Measurements from ENCODE around the gene C1orf21.

C1orf21 gene

GRCh38 chr1:184485751-184486723, 99.2 kb downstream of the C1orf21 start:
- no peak for DNase-seq (ENCODE audit: low spot score)

- no peak for DNase-seq (ENCODE audit: low spot score)
Measured at GRCh38 chr1:184486761-184487445, 100.1 kb downstream of the C1orf21 start.

DNA sequence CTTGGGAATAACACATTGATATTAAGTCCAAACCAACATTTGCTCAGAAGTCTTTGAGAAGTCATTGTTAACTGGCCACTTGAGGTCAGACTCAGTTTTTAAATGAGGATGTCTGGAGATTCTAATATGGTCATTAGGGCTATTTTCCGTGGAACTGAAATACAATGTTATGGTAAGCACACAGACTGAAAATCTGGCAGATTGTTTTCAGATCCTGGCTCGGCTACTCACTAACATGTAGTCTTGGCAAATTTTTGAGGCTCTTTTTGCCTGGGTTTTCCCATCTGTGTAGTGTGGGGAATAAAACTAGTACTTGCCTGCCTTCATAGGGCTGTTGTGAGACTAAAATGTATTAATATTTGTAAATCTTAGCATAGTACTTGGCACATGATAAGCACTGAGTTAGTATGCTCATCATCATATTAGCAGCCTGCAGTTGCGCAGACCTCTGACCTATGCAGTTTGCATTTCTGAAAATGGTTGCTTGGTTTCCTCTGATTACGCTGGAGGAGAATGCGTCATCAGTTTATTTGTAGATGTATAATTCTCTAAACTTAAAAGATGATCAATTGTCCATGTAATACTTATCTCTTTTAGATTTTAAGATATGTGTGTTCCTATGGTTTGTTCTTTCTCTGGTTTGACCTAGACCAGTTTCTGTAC, 100.8 kb downstream of the C1orf21 start:
- DNase-seq (ENCODE audit: low spot score), result no peak

- DNase-seq (ENCODE audit: low spot score), result no peak
Measured at GRCh38 chr1:184489908-184490307, 103.1 kb downstream of the C1orf21 start.

- no peak for DNase-seq (ENCODE audit: low spot score)
Measured at GRCh38 chr1:184492536-184492935, 105.7 kb downstream of the C1orf21 start.

- DNase-seq (ENCODE audit: low spot score), result no peak
Measured at GRCh38 chr1:184493987-184494388, 107.2 kb downstream of the C1orf21 start.

GRCh38 chr1:184494929-184495328, 108.1 kb downstream of the C1orf21 start:
- no peak for DNase-seq (ENCODE audit: low spot score)

- DNase-seq (ENCODE audit: low spot score), result no peak
Measured at GRCh38 chr1:184497959-184498723, 111.3 kb downstream of the C1orf21 start.

DNA sequence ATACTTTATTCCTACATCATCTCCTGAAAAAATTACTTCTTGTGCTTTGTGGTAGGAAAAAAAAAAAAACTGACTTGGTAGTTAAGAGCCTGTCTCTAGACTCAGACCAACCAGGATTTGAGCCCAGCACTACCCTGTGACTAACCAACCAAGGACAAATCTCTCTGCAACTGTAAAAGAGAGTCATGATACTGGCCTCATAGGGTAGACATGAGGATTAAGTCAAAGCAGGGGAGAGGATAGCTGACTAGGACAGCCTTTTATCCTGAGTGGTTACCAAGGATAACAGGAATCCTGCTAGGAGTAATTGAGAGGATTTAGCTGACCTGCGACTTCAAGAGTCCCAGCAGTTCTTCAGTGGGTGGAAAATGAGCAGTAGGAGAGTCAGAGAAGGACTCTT, 112.8 kb downstream of the C1orf21 start:
- DNase-seq (ENCODE audit: low spot score), result no peak

DNA sequence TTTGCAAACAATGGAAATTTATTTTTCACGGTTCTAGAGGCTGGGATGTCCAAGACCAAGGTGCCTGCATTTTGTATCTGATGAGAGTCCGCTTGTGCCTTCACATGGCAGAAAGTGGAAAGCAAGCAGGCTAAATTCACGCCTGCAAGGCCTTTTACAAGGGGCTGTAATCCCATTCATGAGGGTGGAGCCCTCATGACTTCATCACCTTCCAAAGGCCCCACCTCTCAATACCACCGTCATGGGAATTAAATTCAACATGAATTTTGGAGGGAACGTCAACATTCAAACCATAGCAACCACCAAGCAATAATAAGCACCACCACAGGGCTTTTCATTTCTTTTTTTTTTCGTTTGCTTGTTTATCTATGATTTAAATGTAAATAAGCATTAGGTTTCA, 115.3 kb downstream of the C1orf21 start:
- no peak for DNase-seq (ENCODE audit: low spot score)

DNA sequence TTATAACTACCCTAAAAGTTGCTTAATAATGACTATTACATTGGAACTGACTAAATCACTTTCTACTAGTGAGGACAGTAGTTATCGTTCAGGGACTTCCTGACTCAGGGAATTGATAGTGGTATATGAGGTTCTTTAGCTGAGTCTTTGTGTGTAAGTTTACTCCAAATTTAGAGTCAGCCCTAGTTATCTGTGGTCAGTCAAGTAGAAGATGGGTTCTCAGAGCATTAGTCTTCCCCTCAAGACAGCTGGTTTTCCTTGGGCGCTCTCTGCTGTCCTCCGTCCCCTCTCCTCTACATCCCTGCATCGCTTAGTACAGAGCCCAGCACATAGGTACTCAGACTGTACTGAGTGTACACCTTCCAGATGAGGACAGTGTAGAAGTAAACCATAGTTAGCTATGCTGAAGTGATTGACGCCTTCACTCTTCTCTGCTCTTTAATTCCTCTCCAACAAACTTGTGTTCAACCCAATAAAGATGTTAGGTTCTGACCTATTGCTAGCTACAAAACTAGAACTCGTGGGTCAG, 116.5 kb downstream of the C1orf21 start:
- no peak for DNase-seq (ENCODE audit: low spot score)

DNA sequence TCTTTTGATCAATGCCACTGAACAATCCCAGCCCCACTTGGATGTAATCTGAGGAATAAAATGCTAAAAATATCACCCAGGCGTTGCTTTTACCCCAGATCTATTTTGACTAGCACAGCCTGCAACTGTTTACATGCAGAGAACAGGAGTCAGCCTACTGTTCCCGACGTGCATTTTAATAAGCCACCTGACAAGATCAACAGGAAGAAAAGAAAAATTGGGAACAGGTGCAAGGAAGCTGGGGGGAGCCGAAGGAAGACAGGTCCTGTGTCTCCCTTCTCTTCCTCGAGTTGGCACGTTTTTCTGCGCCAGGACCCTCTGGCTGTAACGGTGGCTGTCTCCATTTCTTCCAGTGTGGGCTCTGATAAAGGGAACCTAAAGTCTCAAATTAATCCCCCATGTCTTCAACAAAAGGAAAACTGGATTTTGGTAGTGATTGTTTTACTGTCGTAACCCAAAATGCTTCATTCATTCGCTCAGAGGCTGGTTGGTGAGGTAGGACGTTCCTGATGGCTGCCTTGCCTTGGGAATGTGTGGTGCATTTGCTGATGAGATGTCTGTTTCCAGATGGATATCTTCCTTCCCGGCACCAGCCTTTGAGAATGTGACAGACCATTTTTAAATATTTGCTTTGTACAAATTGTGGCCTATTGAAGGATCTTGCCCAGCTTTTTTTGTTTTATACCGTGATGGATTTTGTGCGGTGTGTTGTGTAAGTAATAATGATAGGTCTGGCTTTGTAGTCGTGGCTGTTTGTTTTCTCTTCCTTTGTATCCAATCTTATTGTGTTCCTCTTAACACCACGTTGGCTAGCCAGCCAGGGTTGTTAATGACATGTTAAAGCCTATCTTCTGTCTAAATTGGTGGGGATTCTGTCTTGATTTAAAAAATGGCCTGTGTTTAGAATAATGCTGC, 117.5 kb downstream of the C1orf21 start:
- no peak for DNase-seq (ENCODE audit: low spot score)

DNA sequence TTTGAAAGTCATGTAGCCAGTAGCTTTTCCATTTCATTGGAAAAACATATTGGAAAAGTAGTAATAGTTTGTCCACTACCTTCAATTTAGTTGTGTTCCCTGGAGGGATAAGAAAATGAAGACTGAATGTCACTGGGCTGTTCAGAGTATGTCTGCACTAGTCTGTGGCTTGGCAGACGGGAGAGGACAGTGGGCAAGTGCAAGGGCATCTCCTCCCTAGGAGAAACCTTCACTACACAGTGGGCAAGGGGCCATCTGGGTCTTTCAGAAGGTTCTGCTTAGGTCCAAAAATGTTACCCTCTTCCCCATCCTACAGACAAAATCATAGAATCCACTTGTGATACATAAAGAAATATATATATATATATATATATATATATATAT, 118.1 kb downstream of the C1orf21 start:
- DNase-seq (ENCODE audit: low spot score), result no peak

- DNase-seq (ENCODE audit: low spot score), result no peak
Measured at GRCh38 chr1:184506481-184506880, 119.7 kb downstream of the C1orf21 start.

DNA sequence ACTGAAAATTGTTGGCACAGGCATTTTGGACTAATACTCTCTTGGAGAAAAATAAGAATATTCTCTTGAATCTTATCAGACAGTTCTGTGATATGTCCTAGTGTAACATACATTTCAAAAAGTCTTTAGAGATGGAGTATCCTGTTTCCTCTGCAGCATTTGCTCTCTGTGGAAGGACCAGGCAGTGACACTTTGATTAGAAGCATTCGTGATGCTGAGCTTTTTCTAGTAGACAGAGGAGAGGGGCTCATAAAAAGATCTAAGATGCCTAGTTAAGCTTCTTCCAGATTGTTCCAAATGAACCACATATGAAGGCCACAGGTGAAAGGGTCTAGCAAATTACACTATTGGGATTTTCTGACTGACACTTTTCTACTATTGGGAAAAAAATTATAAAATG, 120.3 kb downstream of the C1orf21 start:
- DNase-seq (ENCODE audit: low spot score), result no peak

DNA sequence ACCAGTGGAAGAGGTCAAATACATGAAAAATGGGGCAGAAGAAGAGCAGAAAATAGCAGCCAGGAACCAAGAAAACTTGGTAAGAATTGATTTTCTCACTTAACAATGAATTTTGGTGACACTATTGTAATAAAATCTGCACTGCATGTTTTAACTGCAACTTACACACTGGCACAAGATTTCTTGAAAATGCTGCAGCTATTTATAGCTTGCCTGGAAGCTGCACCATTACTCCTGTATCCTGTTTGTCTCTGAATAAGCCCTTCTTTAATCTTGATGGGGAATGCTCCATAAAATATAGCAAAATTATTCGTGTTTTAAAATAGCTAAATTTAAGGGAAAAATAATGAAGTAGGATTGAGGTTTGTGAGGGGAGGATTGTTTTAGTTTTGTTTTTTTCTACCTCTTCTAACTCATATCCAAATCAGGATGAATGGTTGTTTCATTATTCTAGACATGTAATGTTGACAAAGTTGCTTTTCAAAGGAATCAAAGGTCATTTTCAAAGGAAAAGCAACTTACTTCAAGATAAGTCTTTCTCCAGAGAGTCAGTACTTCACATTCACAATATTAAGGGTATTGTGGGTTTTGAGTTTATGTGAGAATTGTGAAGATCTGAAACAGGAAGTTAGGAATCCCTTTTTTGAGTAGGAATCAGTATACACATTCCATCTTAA, 120.9 kb downstream of the C1orf21 start:
- no peak for DNase-seq (ENCODE audit: low spot score)

DNA sequence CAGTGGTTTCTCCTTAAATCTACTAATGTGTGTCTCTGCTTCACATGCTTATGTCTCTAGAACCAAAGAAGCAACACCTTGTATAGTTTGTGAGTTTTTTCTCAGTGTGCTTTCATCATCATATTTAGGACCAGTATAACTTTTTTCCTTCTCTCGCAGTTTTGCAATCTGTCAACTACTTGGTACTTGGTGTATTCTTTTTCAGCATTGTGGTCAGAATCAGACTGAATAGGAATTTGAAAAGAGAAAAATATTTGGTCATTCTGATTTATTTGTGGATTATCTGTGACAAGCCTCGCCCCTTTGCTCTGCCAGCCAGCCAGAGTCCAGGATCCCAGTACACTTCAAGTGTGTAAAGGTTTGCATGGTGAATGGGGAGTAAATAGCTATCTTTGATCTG, 122.3 kb downstream of the C1orf21 start:
- no peak for DNase-seq (ENCODE audit: low spot score)

GRCh38 chr1:184510110-184510509, 123.3 kb downstream of the C1orf21 start:
- no peak for DNase-seq (ENCODE audit: low spot score)

GRCh38 chr1:184512724-184513123, 125.9 kb downstream of the C1orf21 start:
- no peak for DNase-seq (ENCODE audit: low spot score)

GRCh38 chr1:184513421-184513820, 126.6 kb downstream of the C1orf21 start:
- DNase-seq (ENCODE audit: low spot score), result no peak
